GM18861 (cell line): ENCODE results near the gene CLEC18A.
"Not testable (repeated sequence)": the region's sequence is repeated elsewhere in the genome, so short reads cannot be mapped to it uniquely, and the experiment has no call there.

ENCODE experiments used
- ATAC-seq: cut with Tn5 transposase; IDR thresholded peaks from one replicate; pipeline ENCODE4 v1.9.1; 2021; ENCODE audit not compliant: unreplicated experiment

CLEC18A gene

GRCh38 chr16:69951017-69951671, at the start of gene CLEC18A:
Gene CLEC18A, plus strand, starts transcription at chr16:69951334. Its CDS starts 33 bp downstream, at chr16:69951367.
- ATAC-seq = not testable (repeated sequence)

GRCh38 chr16:69903865-69904415, 47.2 kb upstream of the CLEC18A start:
- no peak for ATAC-seq

- ATAC-seq = no peak
Measured at GRCh38 chr16:69904495-69905170, 46.5 kb upstream of the CLEC18A start.

GRCh38 chr16:69905171-69905555, 46.0 kb upstream of the CLEC18A start:
- ATAC-seq = no peak

- ATAC-seq = no peak
Measured at GRCh38 chr16:69906838-69907401, 44.2 kb upstream of the CLEC18A start.

GRCh38 chr16:69909043-69909442, 42.1 kb upstream of the CLEC18A start:
- ATAC-seq = no peak

GRCh38 chr16:69909760-69910159, 41.4 kb upstream of the CLEC18A start:
- no peak for ATAC-seq

GRCh38 chr16:69910964-69911363, 40.2 kb upstream of the CLEC18A start:
- ATAC-seq = no peak

- no peak for ATAC-seq
Measured at GRCh38 chr16:69916462-69916861, 34.7 kb upstream of the CLEC18A start.

GRCh38 chr16:69917311-69917710, 33.8 kb upstream of the CLEC18A start:
- ATAC-seq = no peak

- no peak for ATAC-seq
Measured at GRCh38 chr16:69917739-69918138, 33.4 kb upstream of the CLEC18A start.

- no peak for ATAC-seq
Measured at GRCh38 chr16:69918241-69918640, 32.9 kb upstream of the CLEC18A start.

- no peak for ATAC-seq
Measured at GRCh38 chr16:69921127-69921526, 30.0 kb upstream of the CLEC18A start.

- no peak for ATAC-seq
Measured at GRCh38 chr16:69922200-69922599, 28.9 kb upstream of the CLEC18A start.

GRCh38 chr16:69924041-69924775, 26.9 kb upstream of the CLEC18A start:
- ATAC-seq = no peak

GRCh38 chr16:69924777-69925191, 26.4 kb upstream of the CLEC18A start:
- no peak for ATAC-seq

- ATAC-seq = no peak
Measured at GRCh38 chr16:69925311-69925710, 25.8 kb upstream of the CLEC18A start.

GRCh38 chr16:69926241-69926640, 24.9 kb upstream of the CLEC18A start:
- ATAC-seq = no peak

GRCh38 chr16:69927056-69927757, 23.9 kb upstream of the CLEC18A start:
- ATAC-seq = no peak

GRCh38 chr16:69928856-69929400, 22.2 kb upstream of the CLEC18A start:
- no peak for ATAC-seq
